Activated CD4-positive, alpha-beta T cell treated with anti-CD3 and anti-CD28 coated beads, Interleukin-2, amount 10 ng/mL, durations not matched to agents 7 days and 5 days (primary cell): ENCODE data around the gene ZNF189. TPM values are rescaled to one million over a fixed set of nuclear protein-coding genes. Genes with fewer than 3 reads are reported as not detected.
"Not testable (repeated sequence)": the region's sequence is repeated elsewhere in the genome, so short reads cannot be mapped to it uniquely, and the experiment has no call there.

Experiments
- CTCF ChIA-PET: fragments of 350-600 bp; sonication (Branson Sonifier 250); formaldehyde crosslinking; loops from one replicate; lab custom pipeline; 2021; ENCODE audit warnings: antibody characterized with exemption; lab: Charles Lee
- POLR2A ChIA-PET: fragments of 350-600 bp; sonication (Branson Sonifier 250); formaldehyde crosslinking; loops from one replicate; lab custom pipeline; 2021; ENCODE audit warnings: antibody characterized with exemption; lab: Charles Lee
- DNase-seq: peaks from one replicate; pipeline ENCODE4 v3.0.0-alpha.2; 2020
- H3K27ac Mint-ChIP-seq: one replicate; pipeline ENCODE4 v1.8.0; 2021; ENCODE audit warnings: mild to moderate bottlenecking, moderate library complexity, mixed read lengths
- H3K27me3 Mint-ChIP-seq: one replicate; pipeline ENCODE4 v1.8.0; 2021; ENCODE audit warnings: mixed read lengths
- H3K36me3 Mint-ChIP-seq: one replicate; pipeline ENCODE4 v1.8.0; 2021; ENCODE audit warnings: low read depth, mixed read lengths
- H3K4me1 Mint-ChIP-seq: one replicate; pipeline ENCODE4 v1.8.0; 2021; ENCODE audit warnings: mixed read lengths
- H3K4me3 Mint-ChIP-seq: one replicate; pipeline ENCODE4 v1.8.0; 2021; ENCODE audit warnings: mild to moderate bottlenecking, moderate library complexity, mixed read lengths
- H3K9me3 Mint-ChIP-seq: one replicate; pipeline ENCODE4 v1.8.0; 2021; ENCODE audit warnings: mixed read lengths
- total RNA-seq, 2 experiments: library from RNA; stranded (reverse); gene quantifications; one replicate each; pipeline ENCODE4 v1.2.3, GENCODE V29; 2021

ZNF189 gene
- total RNA-seq, 2 experiments from 2014 or later = 11.4 to 12.9 TPM

DNA sequence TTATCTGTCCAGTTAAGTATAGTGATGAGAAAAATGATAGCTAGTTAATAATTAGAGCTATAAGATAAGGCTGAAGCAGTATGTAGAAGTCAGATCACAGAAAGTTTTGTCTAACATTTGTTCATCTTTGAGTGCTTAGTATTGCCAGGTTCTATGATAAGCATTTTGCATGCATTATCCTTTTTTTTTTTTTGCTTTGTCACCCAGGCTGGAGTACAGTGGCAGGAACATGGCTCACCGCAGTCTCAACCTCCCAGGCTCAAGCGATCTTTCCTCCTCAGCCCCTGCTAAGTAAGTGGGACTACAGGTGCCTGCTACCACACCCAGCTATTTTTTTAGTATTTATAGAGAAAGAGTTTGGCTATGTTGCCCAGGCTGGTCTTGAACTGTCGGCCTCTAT lies 31.3 kb upstream of the ZNF189 start:
- DNase-seq = no peak
- H3K36me3 Mint-ChIP-seq = no peaks in the 10 kb centered on the region
- CTCF ChIA-PET = interaction anchor here (0.6 to 0.7 kb wide), 2 partner anchors 925 to 1002 kb away, joined by 3 to 4 read pairs; no protein-coding TSS in a partner anchor
- POLR2A ChIA-PET = no interaction called here
- H3K9me3 Mint-ChIP-seq = no peaks in the 10 kb centered on the region
- no peak overlapping the region for H3K4me3 Mint-ChIP-seq
- no peaks in the 10 kb centered on the region for H3K27me3 Mint-ChIP-seq
- no peaks in the 10 kb centered on the region for H3K4me1 Mint-ChIP-seq
- no peak overlapping the region for H3K27ac Mint-ChIP-seq

DNA sequence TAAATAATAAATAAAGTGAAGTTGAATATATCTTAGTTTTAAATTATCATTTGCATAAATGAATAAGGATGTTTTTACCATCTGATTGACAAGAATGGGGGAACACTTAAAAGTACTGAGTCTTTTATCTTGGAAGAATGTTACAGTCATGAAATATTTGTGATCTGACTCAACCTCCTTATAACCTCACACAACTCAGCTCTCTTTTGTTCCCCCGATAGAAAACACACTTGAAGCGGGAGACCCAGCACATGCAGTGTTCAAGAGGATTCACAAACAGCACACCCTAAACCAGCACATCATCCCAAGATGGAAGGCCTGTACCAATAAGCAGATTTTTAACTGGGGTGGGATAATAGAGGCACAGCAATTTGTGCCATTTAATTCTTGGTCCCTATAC lies 29.4 kb upstream of the ZNF189 start:
- H3K27ac Mint-ChIP-seq = no peak overlapping the region
- H3K36me3 Mint-ChIP-seq = no peaks in the 10 kb centered on the region
- CTCF ChIA-PET = interaction anchor here (0.9 kb wide), 1 partner anchor 105 kb away, joined by 3 read pairs; no protein-coding TSS in a partner anchor
- DNase-seq = no peak
- H3K27me3 Mint-ChIP-seq = no peaks in the 10 kb centered on the region
- POLR2A ChIA-PET = no interaction called here
- no peak overlapping the region for H3K4me3 Mint-ChIP-seq
- no peaks in the 10 kb centered on the region for H3K9me3 Mint-ChIP-seq
- no peaks in the 10 kb centered on the region for H3K4me1 Mint-ChIP-seq

DNA sequence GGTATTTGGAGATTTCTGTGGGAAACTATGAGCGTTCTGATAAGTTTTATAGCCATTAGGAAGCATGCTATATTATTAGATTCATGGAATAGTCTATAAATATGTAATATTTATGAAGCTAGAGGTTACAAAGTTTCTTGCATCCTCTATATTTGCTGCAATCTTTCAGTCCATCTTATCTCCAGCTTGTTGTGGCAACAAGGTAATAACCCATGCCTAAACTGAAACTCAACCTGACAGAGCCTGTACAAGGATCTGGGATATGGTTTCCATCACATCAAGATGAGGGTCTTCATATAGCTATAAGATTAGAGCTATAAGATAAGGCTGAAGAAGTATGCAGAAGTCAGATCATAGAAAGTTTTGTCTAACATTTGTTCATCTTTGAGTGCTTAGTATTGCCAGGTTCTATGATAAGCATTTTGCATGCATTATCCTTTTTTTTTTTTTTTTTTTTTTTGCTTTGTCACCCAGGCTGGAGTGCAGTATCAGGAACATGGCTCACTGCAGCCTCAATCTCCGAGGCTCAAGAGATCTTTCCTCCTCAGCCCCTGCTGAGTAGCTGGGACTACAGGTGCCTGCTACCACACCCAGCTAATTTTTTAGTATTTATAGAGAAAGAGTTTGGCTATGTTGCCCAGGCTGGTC lies 28.6 kb upstream of the ZNF189 start:
- Mint-ChIP-seq H3K27ac (no peak overlapping the region), H3K4me1 (no peaks in the 10 kb centered on the region), H3K36me3 (no peaks in the 10 kb centered on the region), H3K4me3 (no peak overlapping the region), H3K27me3 (no peaks in the 10 kb centered on the region), H3K9me3 (no peaks in the 10 kb centered on the region)
- CTCF ChIA-PET = interaction anchor here (0.6 to 1.4 kb wide), 4 partner anchors 12 to 764 kb away, joined by 3 to 4 read pairs (median 3); no protein-coding TSS in a partner anchor
- POLR2A ChIA-PET = no interaction called here
- no peak for DNase-seq

DNA sequence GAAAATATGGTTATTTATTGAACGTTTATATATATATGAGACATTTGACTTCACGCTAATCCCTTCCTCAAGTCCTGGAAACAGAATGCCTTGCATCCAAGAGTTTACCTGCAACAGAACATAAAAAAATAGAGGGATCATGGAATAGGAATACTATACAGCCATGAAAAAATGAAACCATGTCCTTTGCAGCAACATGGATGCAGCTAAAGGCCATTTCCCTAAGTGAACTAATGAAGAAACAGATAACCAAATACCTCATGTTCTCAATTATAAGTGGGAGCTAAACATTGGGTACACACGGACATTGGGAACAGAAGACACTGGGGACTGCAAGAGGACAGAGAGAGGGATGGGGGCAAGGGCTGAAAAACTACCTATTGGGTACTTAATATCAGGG lies 26.8 kb upstream of the ZNF189 start:
- H3K27ac Mint-ChIP-seq = no peak overlapping the region
- no peaks in the 10 kb centered on the region for H3K27me3 Mint-ChIP-seq
- ChIA-PET CTCF (no interaction called here), POLR2A (interaction anchor here (0.6 kb wide), 1 partner anchor 189 kb away, joined by 11 read pairs; no protein-coding TSS in a partner anchor)
- no peaks in the 10 kb centered on the region for H3K36me3 Mint-ChIP-seq
- H3K4me3 Mint-ChIP-seq = no peak overlapping the region
- no peaks in the 10 kb centered on the region for H3K4me1 Mint-ChIP-seq
- H3K9me3 Mint-ChIP-seq = no peaks in the 10 kb centered on the region
- DNase-seq = no peak

DNA sequence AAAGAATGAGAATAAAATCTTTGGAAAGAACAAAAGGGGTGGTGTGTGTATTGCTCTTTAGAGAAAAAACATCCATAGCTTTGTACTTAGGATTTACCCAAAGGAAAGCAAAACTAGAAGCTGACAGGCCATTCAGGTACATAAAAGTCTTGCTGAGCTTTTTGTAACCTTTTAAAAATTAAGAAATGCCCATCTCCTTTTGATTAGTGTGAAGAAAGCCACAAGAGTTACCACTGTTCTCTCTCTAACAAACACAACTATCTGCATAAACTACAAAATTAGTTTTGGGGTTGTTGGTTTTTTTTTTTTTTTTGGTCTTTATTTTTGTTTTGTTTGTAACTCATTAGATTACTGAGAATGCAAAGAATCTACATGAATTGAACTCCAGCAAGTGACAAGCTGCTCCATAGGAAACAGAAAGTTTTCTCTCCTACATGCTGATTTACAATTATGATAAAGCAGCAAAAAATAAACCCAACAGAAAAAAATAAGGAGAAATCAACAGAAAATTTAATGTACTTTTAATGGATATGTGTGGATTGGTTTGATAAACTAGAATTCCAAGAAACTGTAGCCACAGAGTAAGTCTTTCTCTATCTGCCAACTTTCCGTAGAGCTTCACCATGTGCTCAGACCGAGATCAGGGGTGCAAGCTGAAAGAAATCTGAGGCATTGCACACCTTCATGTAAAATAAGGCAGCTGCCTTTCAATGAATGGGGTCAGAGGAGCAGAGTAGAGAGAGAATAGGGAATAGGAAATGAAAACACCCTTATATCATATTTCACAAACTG lies 26.1 kb upstream of the ZNF189 start:
- H3K9me3 Mint-ChIP-seq = no peaks in the 10 kb centered on the region
- CTCF ChIA-PET = no interaction called here

DNA sequence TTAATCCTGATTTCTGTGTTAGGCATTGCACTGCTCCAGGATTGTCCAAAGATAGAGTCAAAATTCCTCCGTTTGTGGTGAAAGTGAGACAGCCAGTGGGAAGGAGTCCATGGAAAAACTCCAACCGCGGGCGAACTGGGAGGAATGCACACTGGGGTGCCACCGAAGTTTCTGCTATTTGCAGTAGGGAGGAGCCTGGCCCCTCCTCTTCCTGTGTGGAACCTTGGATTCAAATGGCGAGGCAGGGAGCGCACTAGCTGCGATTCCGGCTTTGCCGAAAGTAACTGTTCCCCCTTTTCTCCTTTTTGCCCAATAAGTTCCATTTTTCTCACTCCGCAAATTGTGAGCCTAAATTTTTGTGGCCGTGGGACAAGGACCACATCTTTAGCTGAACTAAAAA lies 23.1 kb upstream of the ZNF189 start:
- peaks cover 2% of the 10 kb centered on the region for H3K9me3 Mint-ChIP-seq
- H3K4me1 Mint-ChIP-seq = no peaks in the 10 kb centered on the region
- H3K36me3 Mint-ChIP-seq = no peaks in the 10 kb centered on the region
- H3K4me3 Mint-ChIP-seq = no peak overlapping the region
- no peak overlapping the region for H3K27ac Mint-ChIP-seq
- no peak for DNase-seq
- ChIA-PET POLR2A (no interaction called here), CTCF (no interaction called here)
- peaks cover 8% of the 10 kb centered on the region for H3K27me3 Mint-ChIP-seq

More for the DNA sequence above, 26.1 kb upstream of the ZNF189 start:
- H3K4me3 Mint-ChIP-seq = no peak overlapping the region
- POLR2A ChIA-PET = interaction anchor here (0.6 kb wide), 1 partner anchor 190 kb away, joined by 11 read pairs; no protein-coding TSS in a partner anchor
- no peaks in the 10 kb centered on the region for H3K4me1 Mint-ChIP-seq
- H3K27me3 Mint-ChIP-seq = no peaks in the 10 kb centered on the region
- no peaks in the 10 kb centered on the region for H3K36me3 Mint-ChIP-seq
- no peak for DNase-seq
- no peak overlapping the region for H3K27ac Mint-ChIP-seq

DNA sequence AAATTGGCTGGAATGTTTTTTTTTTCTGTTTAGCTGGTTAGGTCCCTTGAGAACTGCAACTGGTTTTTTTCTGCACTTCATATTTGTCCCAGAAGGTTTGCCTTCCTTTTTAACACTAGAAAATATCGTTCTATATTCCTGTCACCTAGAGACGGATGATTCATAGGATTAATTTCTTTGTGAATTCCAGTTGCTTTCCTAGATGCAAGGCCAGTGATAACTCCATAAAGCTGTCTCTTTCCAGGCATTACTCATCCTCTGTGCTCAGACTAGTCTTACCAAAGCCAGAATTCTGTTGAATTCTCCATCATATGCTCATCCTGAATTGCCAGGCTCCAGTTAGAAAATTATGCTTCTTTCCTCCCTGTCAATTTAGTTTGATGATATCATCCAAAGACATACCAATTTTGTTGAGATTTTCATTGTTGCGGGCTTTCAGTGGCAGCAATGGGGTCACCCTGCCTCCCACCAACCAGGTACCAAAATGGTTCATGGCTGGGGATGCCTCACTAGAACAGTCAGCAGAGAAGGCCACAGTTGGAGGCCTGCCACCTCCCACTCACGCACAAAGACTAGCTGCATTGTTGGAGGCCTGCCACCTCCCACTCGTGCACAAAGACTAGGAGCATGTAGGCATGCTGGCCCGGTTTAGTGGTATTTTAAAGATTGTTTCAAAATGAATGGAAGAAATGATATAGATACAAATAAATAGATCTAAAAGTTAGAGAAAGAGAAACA lies 22.4 kb upstream of the ZNF189 start:
- no peak overlapping the region for H3K27ac Mint-ChIP-seq

DNA sequence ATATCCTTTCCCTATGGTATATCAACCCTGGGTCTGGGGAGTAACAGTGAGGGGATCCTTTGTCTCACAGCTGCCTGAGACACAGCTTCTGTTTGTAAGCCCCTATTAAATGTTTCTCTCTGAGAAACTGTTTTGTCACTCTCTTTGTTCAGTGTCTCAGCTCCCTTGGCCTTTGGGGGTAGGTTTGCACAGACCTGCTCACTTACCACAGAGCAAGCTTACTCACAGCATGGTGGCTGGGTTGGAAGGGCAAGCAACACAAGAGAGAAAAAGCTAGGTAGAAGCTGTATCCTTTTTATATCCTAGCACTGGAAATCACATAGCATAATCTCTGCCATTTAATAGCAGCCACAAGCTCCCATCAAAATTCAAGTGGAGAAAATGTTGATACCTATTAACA lies 18.4 kb upstream of the ZNF189 start:
- ChIA-PET CTCF (no interaction called here), POLR2A (no interaction called here)
- H3K4me3 Mint-ChIP-seq = no peak overlapping the region
- H3K27me3 Mint-ChIP-seq = peaks cover 8% of the 10 kb centered on the region
- no peak for DNase-seq
- peaks cover 8% of the 10 kb centered on the region for H3K9me3 Mint-ChIP-seq
- H3K27ac Mint-ChIP-seq = no peak overlapping the region
- peaks cover 7% of the 10 kb centered on the region for H3K36me3 Mint-ChIP-seq
- H3K4me1 Mint-ChIP-seq = no peaks in the 10 kb centered on the region

More for the DNA sequence above, 22.4 kb upstream of the ZNF189 start:
- Mint-ChIP-seq H3K4me1 (no peaks in the 10 kb centered on the region), H3K27me3 (peaks cover 8% of the 10 kb centered on the region), H3K36me3 (no peaks in the 10 kb centered on the region), H3K4me3 (no peak overlapping the region), H3K9me3 (peaks cover 2% of the 10 kb centered on the region)
- ChIA-PET POLR2A (no interaction called here), CTCF (no interaction called here)
- no peak for DNase-seq

DNA sequence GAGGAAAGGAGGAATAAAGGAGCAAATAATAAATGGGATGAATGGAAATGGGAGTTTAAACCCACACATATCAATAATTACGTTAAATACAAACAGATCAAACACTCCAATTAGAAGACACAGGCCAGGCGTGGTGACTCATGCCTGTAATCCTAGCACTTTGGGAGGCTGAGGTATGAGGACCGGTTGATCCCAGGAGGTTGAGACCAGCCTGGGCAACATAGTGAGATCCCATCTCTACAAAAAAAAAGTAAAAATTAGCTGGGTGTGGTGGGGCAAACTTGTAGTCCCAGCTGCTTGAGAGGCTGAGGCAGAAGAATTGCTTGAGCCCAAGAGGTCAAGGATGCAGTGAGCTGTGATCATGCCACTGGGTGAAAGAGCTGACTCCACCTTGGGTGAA lies 17.5 kb upstream of the ZNF189 start:
- peaks cover 13% of the 10 kb centered on the region for H3K9me3 Mint-ChIP-seq
- DNase-seq = no peak
- CTCF ChIA-PET = interaction anchor here (1.5 kb wide), 1 partner anchor 11 kb away, joined by 3 read pairs; no protein-coding TSS in a partner anchor
- H3K4me3 Mint-ChIP-seq = no peak overlapping the region
- H3K27me3 Mint-ChIP-seq = peaks cover 8% of the 10 kb centered on the region
- no peaks in the 10 kb centered on the region for H3K4me1 Mint-ChIP-seq
- POLR2A ChIA-PET = no interaction called here
- H3K27ac Mint-ChIP-seq = no peak overlapping the region
- H3K36me3 Mint-ChIP-seq = peaks cover 12% of the 10 kb centered on the region

DNA sequence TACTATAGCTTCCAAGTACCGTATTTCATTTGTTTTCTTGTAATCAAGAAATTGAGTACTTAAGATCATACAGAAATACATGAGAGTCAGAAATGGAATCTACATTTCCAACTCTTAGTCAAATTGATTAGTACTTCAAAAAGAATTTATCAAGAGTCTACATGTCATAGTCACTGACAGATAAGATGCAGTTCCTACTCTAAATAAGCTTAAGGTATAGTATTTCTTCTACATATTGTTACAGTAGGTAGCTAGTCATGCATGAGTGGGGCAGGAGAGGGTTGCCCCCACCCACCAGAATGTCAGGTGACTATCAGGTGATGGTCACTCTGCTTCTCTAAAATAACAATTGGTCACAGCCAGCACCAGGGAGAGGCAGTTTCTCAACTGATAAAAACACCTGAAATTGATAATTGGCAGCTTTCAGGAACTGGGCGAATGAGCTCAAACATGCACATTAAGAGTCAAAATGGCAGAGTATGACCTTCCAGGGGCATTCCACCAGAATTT lies 16.8 kb upstream of the ZNF189 start:
- CTCF ChIA-PET = interaction anchor here (1.5 kb wide), 1 partner anchor 12 kb away, joined by 3 read pairs; no protein-coding TSS in a partner anchor
- DNase-seq = no peak
- H3K9me3 Mint-ChIP-seq = peaks cover 14% of the 10 kb centered on the region

DNA sequence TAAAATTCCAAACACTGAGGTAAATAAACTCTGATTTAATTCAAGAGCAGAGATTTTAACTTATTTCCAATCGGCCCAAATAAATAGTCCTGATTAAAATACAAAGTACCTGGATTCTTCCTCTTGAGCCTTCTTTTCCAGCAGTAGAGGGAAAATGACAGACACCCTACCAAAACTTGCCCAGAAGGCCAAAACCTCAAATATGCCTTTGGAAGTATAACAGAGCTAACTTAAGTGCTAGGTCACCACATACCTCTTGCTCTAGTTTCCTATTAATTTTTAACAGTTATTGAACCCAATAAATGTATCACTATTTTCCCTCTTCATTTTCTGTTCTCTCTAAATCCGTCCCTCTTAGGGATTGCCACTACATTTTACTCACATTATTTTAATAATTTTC lies 15.3 kb upstream of the ZNF189 start:
- Mint-ChIP-seq H3K4me1 (peaks cover 4% of the 10 kb centered on the region), H3K27me3 (peaks cover 6% of the 10 kb centered on the region), H3K36me3 (peaks cover 21% of the 10 kb centered on the region), H3K9me3 (peaks cover 14% of the 10 kb centered on the region), H3K4me3 (no peak overlapping the region), H3K27ac (no peak overlapping the region)
- POLR2A ChIA-PET = no interaction called here
- DNase-seq = no peak
- CTCF ChIA-PET = no interaction called here

More for the DNA sequence above, 16.8 kb upstream of the ZNF189 start:
- Mint-ChIP-seq H3K27me3 (peaks cover 8% of the 10 kb centered on the region), H3K4me1 (no peaks in the 10 kb centered on the region), H3K27ac (no peak overlapping the region), H3K36me3 (peaks cover 14% of the 10 kb centered on the region), H3K4me3 (no peak overlapping the region)
- POLR2A ChIA-PET = no interaction called here

DNA sequence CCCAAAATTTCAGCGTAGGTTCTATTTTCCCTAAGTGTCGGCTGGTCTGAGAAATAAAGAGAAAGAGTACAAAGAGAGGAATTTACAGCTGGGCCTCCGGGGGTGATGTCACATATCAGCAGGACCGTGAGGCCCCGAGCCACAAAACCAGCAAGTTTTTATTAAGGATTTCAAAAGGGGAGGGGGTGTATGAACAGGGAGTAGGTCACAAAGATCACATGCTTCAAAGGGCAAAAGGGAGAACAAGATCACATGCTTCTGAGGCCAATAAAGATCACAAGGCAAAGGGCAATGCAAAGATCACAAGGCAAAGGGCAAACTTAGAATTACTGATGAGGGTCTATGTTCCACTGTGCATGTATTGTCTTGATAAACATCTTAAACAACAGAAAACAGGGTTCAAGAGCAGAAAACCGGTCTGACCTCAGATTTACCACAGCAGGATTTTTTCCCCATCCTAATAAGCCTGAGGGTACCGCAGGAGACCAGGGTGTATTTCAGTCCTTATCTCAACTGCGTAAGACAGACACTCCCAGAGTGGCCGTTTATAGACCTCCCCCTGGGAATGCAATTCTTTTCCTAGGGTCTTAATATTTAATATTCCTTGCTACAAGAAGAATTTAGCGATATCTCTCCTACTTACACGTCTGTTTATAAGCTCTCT lies 13.6 kb upstream of the ZNF189 start, which contains the start of gene BAAT:
Gene BAAT, minus strand, starts transcription at position 134 of the 664 bp plus-strand sequence. CDS start 13,602 bp downstream, outside the sequence.
- Mint-ChIP-seq H3K36me3 (peaks cover 27% of the 10 kb centered on the region), H3K9me3 (peaks cover 12% of the 10 kb centered on the region)
- H3K27ac Mint-ChIP-seq, POLR2A ChIA-PET, H3K4me1 Mint-ChIP-seq, DNase-seq, H3K27me3 Mint-ChIP-seq, CTCF ChIA-PET, H3K4me3 Mint-ChIP-seq: not testable (repeated sequence)
